ENCODE data around the gene FBXO4. TPM values are rescaled to one million over a fixed set of nuclear protein-coding genes. Genes with fewer than 3 reads are reported as not detected.

FBXO4 gene
- total RNA-seq, 2 donors from 2014 or later = 1.8 to 1.9 TPM

DNA sequence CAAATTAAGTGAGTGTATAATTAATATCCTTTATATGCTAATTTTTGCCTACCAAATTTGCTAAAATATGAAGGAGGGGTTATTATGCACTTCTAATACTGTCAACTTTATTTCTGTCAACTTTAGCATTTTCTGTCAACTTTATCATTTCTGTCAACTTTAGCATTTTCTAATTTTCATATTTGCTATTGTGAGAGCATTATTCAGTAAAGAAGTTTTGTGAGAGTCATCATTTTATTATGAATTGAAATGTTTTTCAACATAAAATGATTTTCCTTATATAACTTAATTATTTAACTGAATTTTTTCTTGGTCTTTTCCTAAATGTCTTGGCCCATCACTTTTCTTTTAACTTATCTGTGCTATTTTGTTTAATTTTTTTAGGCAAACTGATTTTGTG lies 58.2 kb downstream of the FBXO4 start:
- no peak for DNase-seq
- Mint-ChIP-seq H3K36me3 (ENCODE audit: low read depth) (no peaks in the 10 kb centered on the region), H3K4me3 (no peak overlapping the region), H3K4me1 (no peaks in the 10 kb centered on the region), H3K27ac (no peak overlapping the region), H3K27me3 (ENCODE audit: insufficient read depth) (no peaks in the 10 kb centered on the region), H3K9me3 (peaks cover 4% of the 10 kb centered on the region)
- H3K9ac ChIP-seq (ENCODE audit: extremely low read depth, low read length, poor library complexity, severe bottlenecking) = no peak overlapping the region
- no peaks in the 10 kb centered on the region for H3K36me3 ChIP-seq (ENCODE audit: control insufficient read depth, insufficient read depth, low read length)
- H3K9me3 ChIP-seq (ENCODE audit: control insufficient read depth, low read length) = no peaks in the 10 kb centered on the region
- H3K27ac ChIP-seq (ENCODE audit: low read depth, low read length) = no peak overlapping the region
- H3K4me3 ChIP-seq (ENCODE audit: low read length) = no peak overlapping the region
- H3K27me3 ChIP-seq (ENCODE audit: control insufficient read depth, insufficient read depth, low read length, poor library complexity, severe bottlenecking) = no peaks in the 10 kb centered on the region
- TF ChIP-seq, protein P1, sequence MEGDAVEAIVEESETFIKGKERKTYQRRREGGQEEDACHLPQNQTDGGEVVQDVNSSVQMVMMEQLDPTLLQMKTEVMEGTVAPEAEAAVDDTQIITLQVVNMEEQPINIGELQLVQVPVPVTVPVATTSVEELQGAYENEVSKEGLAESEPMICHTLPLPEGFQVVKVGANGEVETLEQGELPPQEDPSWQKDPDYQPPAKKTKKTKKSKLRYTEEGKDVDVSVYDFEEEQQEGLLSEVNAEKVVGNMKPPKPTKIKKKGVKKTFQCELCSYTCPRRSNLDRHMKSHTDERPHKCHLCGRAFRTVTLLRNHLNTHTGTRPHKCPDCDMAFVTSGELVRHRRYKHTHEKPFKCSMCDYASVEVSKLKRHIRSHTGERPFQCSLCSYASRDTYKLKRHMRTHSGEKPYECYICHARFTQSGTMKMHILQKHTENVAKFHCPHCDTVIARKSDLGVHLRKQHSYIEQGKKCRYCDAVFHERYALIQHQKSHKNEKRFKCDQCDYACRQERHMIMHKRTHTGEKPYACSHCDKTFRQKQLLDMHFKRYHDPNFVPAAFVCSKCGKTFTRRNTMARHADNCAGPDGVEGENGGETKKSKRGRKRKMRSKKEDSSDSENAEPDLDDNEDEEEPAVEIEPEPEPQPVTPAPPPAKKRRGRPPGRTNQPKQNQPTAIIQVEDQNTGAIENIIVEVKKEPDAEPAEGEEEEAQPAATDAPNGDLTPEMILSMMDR (conservative IDR thresholded peaks at IDR 0.05) = no peak
- H3K4me1 ChIP-seq (ENCODE audit: control insufficient read depth, insufficient read depth, low read length) = no peaks in the 10 kb centered on the region

DNA sequence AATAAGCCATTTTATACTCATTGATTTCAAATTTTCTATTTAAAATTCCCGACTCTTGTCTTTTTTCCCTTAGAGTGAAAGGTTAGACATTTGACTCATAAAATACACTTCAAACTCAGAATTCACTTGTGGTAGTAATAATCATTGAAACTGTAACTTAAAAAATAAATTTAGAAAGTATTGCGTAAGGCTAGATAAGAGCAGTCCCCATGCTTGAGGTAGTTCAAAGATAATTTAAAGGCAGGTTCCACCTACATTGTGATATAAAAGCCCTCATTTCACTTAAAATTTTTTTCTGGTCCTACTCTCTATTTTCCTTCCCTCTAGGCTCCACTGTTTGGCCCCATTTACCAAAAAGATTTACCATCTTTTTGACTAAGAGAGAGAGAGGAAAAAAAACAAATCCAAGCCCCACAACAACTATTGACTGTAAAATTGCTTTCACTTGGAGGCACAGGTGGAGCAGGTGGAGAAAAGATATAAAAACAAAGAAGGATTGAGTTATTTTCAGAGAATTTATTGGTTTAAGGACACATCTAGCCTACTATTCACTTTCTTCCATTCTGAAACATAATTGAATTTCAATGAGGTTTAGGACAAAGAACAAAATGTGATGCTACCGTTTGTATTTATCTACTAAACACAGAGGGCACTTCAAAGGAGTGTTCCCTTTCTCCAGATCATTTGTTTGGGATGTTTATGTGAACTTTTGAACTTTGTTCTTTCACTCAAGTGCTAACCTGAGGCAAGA lies 61.0 kb downstream of the FBXO4 start:
- no peak for DNase-seq
- no peaks in the 10 kb centered on the region for H3K27me3 ChIP-seq (ENCODE audit: control insufficient read depth, insufficient read depth, low read length, poor library complexity, severe bottlenecking)
- no peaks in the 10 kb centered on the region for H3K27me3 Mint-ChIP-seq (ENCODE audit: insufficient read depth)
- 97% methylated on average over 3 of the region's 3 CpGs; no CpG with 5 or more reads in 1 of the 2 experiments for WGBS, 2 experiments (ENCODE audit: insufficient coverage in 1 of 2, insufficient read length in 1 of 2)
- no peaks in the 10 kb centered on the region for H3K9me3 ChIP-seq (ENCODE audit: control insufficient read depth, low read length)
- H3K4me1 Mint-ChIP-seq = no peaks in the 10 kb centered on the region
- H3K36me3 Mint-ChIP-seq (ENCODE audit: low read depth) = no peaks in the 10 kb centered on the region
- H3K36me3 ChIP-seq (ENCODE audit: control insufficient read depth, insufficient read depth, low read length) = no peaks in the 10 kb centered on the region
- no peak overlapping the region for H3K27ac ChIP-seq (ENCODE audit: low read depth, low read length)
- H3K27ac Mint-ChIP-seq = no peak overlapping the region
- H3K4me1 ChIP-seq (ENCODE audit: control insufficient read depth, insufficient read depth, low read length) = no peaks in the 10 kb centered on the region
- TF ChIP-seq, protein P1 (conservative IDR thresholded peaks at IDR 0.05) = no peak
- no peak overlapping the region for H3K9ac ChIP-seq (ENCODE audit: extremely low read depth, low read length, poor library complexity, severe bottlenecking)
- peaks cover 4% of the 10 kb centered on the region for H3K9me3 Mint-ChIP-seq
- H3K4me3 Mint-ChIP-seq = no peak overlapping the region
- H3K4me3 ChIP-seq (ENCODE audit: low read length) = no peak overlapping the region

Other genes starting within 250 kb of the FBXO4 start
- gene OXCT1, start 54.9 kb upstream of the FBXO4 start, total RNA-seq = 10 to 100 TPM; 24.5 to 25.1 TPM
- gene RIMOC1, start 20.9 kb upstream of the FBXO4 start, total RNA-seq = 10 to 100 TPM; 46.5 to 47.0 TPM

Data from endodermal cell (in vitro differentiated cells).